Omental fat pad (tissue), 4 donors: ENCODE data around the gene KIF2A. TPM values are rescaled to one million over a fixed set of nuclear protein-coding genes. Genes with fewer than 3 reads are reported as not detected.

Source experiments
- ATAC-seq: fragments of 150-250 bp; one replicate; pipeline ENCODE4 v1.9.1; 2016; ENCODE audit warnings: mild to moderate bottlenecking, moderate library complexity; ENCODE audit not compliant: low FRiP score
- DNase-seq: peaks from one replicate; pipeline ENCODE4 v3.0.0-alpha.2; 2019; ENCODE audit warnings: low spot score
- CTCF ChIP-seq, 3 donors: fragments of 450-650 bp; IDR thresholded peaks; one replicate each; pipeline ENCODE4 v1.5.1; 2016 to 2017; ENCODE audit warnings: antibody characterized with exemption in 3 of 3, mild to moderate bottlenecking in 3 of 3, moderate library complexity in 2 of 3
- total RNA-seq, 4 donors: library from RNA; depleted of rRNA; stranded (reverse); fragments of >200 nt; gene quantifications; one replicate each; pipeline ENCODE4 v1.1.0, GENCODE V29; 2016

Gene KIF2A
- total RNA-seq, 4 donors from 2014 or later, result 19.3 to 37.6 (median 35.9) TPM

- DNase-seq (no peak), ATAC-seq (no peak)
- no peak for TF ChIP-seq CTCF (IDR thresholded peaks at IDR 0.05)
Measured at GRCh38 chr5:62266573-62266972, 39.4 kb upstream of the KIF2A start.

- no peak for ATAC-seq
- no peak for DNase-seq
- no peak for TF ChIP-seq CTCF (IDR thresholded peaks at IDR 0.05)
Measured at GRCh38 chr5:62268234-62268633, 37.8 kb upstream of the KIF2A start.

- TF ChIP-seq CTCF (IDR thresholded peaks at IDR 0.05), result no peak
- no peak for DNase-seq
- no peak for ATAC-seq
Measured at GRCh38 chr5:62268792-62269191, 37.2 kb upstream of the KIF2A start.

- DNase-seq, result no peak
- no peak for ATAC-seq
- TF ChIP-seq CTCF (IDR thresholded peaks at IDR 0.05), result no peak
Measured at GRCh38 chr5:62271370-62271769, 34.6 kb upstream of the KIF2A start.

GRCh38 chr5:62271870-62272269 is 34.1 kb upstream of the KIF2A start:
- TF ChIP-seq CTCF (IDR thresholded peaks at IDR 0.05), result no peak
- DNase-seq (no peak), ATAC-seq (no peak)

GRCh38 chr5:62273687-62274086 is 32.3 kb upstream of the KIF2A start:
- TF ChIP-seq CTCF (IDR thresholded peaks at IDR 0.05), result no peak
- DNase-seq (no peak), ATAC-seq (no peak)

GRCh38 chr5:62275581-62275980 is 30.4 kb upstream of the KIF2A start:
- no peak for TF ChIP-seq CTCF (IDR thresholded peaks at IDR 0.05)
- ATAC-seq, result no peak

More at GRCh38 chr5:62275581-62275980, 30.4 kb upstream of the KIF2A start:
- DNase-seq, result no peak
